CD4-positive, alpha-beta T cell (primary cell): ENCODE results near the gene SCAI. TPM values are rescaled to one million over a fixed set of nuclear protein-coding genes. Genes with fewer than 3 reads are reported as not detected.

Experiments used
- ATAC-seq: fragments of 200-7000 bp; cut with Tn5 transposase; one replicate; pipeline ENCODE4 v1.10.0; 2022; ENCODE audit warnings: mild to moderate bottlenecking; ENCODE audit not compliant: poor library complexity
- CTCF ChIA-PET: fragments of 350-600 bp; sonication (Branson Sonifier 250); formaldehyde crosslinking; loops from one replicate; lab custom pipeline; 2021; ENCODE audit warnings: antibody characterized with exemption, inconsistent platforms; lab: Charles Lee
- POLR2A ChIA-PET: fragments of 350-600 bp; sonication (Branson Sonifier 250); formaldehyde crosslinking; loops from one replicate; lab custom pipeline; 2021; ENCODE audit warnings: antibody characterized with exemption, inconsistent platforms; lab: Charles Lee
- DNase-seq, 14 experiments: peaks; one replicate each; pipeline ENCODE4 v3.0.0-alpha.2; 2013 to 2020; ENCODE audit warnings: mixed read lengths in 2 of 14
- H3K27ac ChIP-seq, 2 donors: one replicate each; pipeline versions ENCODE4 v1.5.1 to v1.7.0; 2013; ENCODE audit warnings: low read length in 2 of 2, low read depth in 1 of 2, mild to moderate bottlenecking in 1 of 2
- H3K27me3 ChIP-seq, 2 experiments: 1 replicate in 1 of 2; 2 replicates in 1 of 2; pipeline versions ENCODE4 v1.6.1 to v1.7.0; 2013; ENCODE audit warnings: low read length in 2 of 2, control low read depth in 1 of 2, mild to moderate bottlenecking in 1 of 2, moderate library complexity in 1 of 2; ENCODE audit not compliant: insufficient read depth in 2 of 2, control insufficient read depth in 1 of 2
- H3K36me3 ChIP-seq: one replicate; pipeline ENCODE4 v1.6.1; 2013; ENCODE audit warnings: low read length, control low read depth; ENCODE audit not compliant: insufficient read depth
- H3K4me1 ChIP-seq: one replicate; pipeline ENCODE4 v1.6.1; 2013; ENCODE audit warnings: low read length, control low read depth; ENCODE audit not compliant: insufficient read depth
- H3K4me3 ChIP-seq: one replicate; pipeline ENCODE4 v1.5.1; 2013; ENCODE audit warnings: mild to moderate bottlenecking, low read length, moderate library complexity
- H3K9me3 ChIP-seq, 2 experiments: 1 replicate in 1 of 2; 2 replicates in 1 of 2; pipeline versions ENCODE4 v1.6.1 to v1.7.0; 2013; ENCODE audit warnings: low read length in 2 of 2, mild to moderate bottlenecking in 2 of 2, control low read depth in 1 of 2, moderate library complexity in 1 of 2; ENCODE audit not compliant: control insufficient read depth in 1 of 2, insufficient read depth in 1 of 2
- H3K27ac Mint-ChIP-seq: one replicate; pipeline ENCODE4 v1.8.0; 2020; ENCODE audit warnings: mixed read lengths
- H3K27me3 Mint-ChIP-seq: one replicate; pipeline ENCODE4 v1.8.0; 2021; ENCODE audit warnings: mixed read lengths
- H3K36me3 Mint-ChIP-seq: one replicate; pipeline ENCODE4 v1.8.0; 2021; ENCODE audit warnings: low read depth, mixed read lengths
- H3K4me1 Mint-ChIP-seq: one replicate; pipeline ENCODE4 v1.8.0; 2021; ENCODE audit warnings: low read depth, mixed read lengths
- H3K4me3 Mint-ChIP-seq: one replicate; pipeline ENCODE4 v1.8.0; 2020; ENCODE audit warnings: mild to moderate bottlenecking, mixed read lengths
- H3K9me3 Mint-ChIP-seq: one replicate; pipeline ENCODE4 v1.8.0; 2020; ENCODE audit warnings: mixed read lengths
- CTCF ChIP-seq: fragments of 200-600 bp; IDR thresholded peaks from one replicate; pipeline ENCODE4 v1.8.0; 2022; ENCODE audit warnings: antibody characterized with exemption, mild to moderate bottlenecking
- intact Hi-C, 2 experiments: fragments of 100-400 bp; cut with DNase I in 1 of 2; cut with micrococcal nuclease in 1 of 2; formaldehyde crosslinking; loops; one replicate each; pipeline versions ENCODE4 v1.15.1 to v1.9.0; 2023 to 2025; cut with DNase I, micrococcal nuclease
- total RNA-seq, 174 experiments: library from RNA in 2 of 174; stranded (reverse) in 2 of 174; gene quantifications; one replicate each; pipeline ENCODE4 v1.2.3 and lab custom pipeline; 2021 to 2026

SCAI gene
- total RNA-seq, 2 experiments from 2014 or later, result 11.6 to 13.4 TPM

- Mint-ChIP-seq H3K4me3 (no peak overlapping the region), H3K27ac (peak overlapping the region; percentile 25), H3K36me3 (peaks cover 68% of the 10 kb centered on the region), H3K9me3 (no peaks in the 10 kb centered on the region), H3K4me1 (peaks cover 10% of the 10 kb centered on the region), H3K27me3 (no peaks in the 10 kb centered on the region)
- TF ChIP-seq CTCF, result no peak
- H3K4me1 ChIP-seq, result no peaks in the 10 kb centered on the region
- CTCF ChIA-PET, result no interaction called here
- POLR2A ChIA-PET, result no interaction called here
- no peak overlapping the region for H3K4me3 ChIP-seq
- no peak overlapping the region for H3K27ac ChIP-seq
- ATAC-seq (no peak), DNase-seq (no peak)
- no peaks in the 10 kb centered on the region for H3K27me3 ChIP-seq
- intact Hi-C loops, result no loop called here
- H3K9me3 ChIP-seq, result no peaks in the 10 kb centered on the region
- H3K36me3 ChIP-seq, result peaks cover 52% of the 10 kb centered on the region
These were observed 8.4 kb upstream of the SCAI start for GRCh38 chr9:125151730-125152129.

- ATAC-seq (no peak), DNase-seq (no peak)
- Mint-ChIP-seq H3K27ac (no peak overlapping the region), H3K27me3 (no peaks in the 10 kb centered on the region), H3K4me1 (peaks cover 17% of the 10 kb centered on the region), H3K9me3 (no peaks in the 10 kb centered on the region), H3K4me3 (no peak overlapping the region), H3K36me3 (peaks cover 65% of the 10 kb centered on the region)
- no peak overlapping the region for H3K27ac ChIP-seq
- H3K9me3 ChIP-seq, result no peaks in the 10 kb centered on the region
- no peaks in the 10 kb centered on the region for H3K27me3 ChIP-seq
- intact Hi-C loops, result no loop called here
- H3K4me3 ChIP-seq, result no peak overlapping the region
- no peak for TF ChIP-seq CTCF
- ChIA-PET CTCF (interaction anchor here (0.7 kb wide), 1 partner anchor 13 kb away, joined by 3 read pairs; no protein-coding TSS in a partner anchor), POLR2A (interaction anchor here (0.6 to 1.4 kb wide), 2 partner anchors 24 to 29 kb away, joined by 3 read pairs; no protein-coding TSS in a partner anchor)
- H3K4me1 ChIP-seq, result no peaks in the 10 kb centered on the region
- H3K36me3 ChIP-seq, result peaks cover 52% of the 10 kb centered on the region
These were observed 7.3 kb upstream of the SCAI start for GRCh38 chr9:125150349-125151245.

GRCh38 chr9:125147401-125147951 is 4.1 kb upstream of the SCAI start:
- intact Hi-C loops, result loop anchor here in 1 of 2 experiments (10.0 kb wide), 1 partner anchor 113 kb away; no protein-coding TSS in a partner anchor
- TF ChIP-seq CTCF, result no peak
- Mint-ChIP-seq H3K9me3 (no peaks in the 10 kb centered on the region), H3K4me1 (peaks cover 27% of the 10 kb centered on the region), H3K27ac (peak overlapping the region; percentile 76), H3K36me3 (peaks cover 39% of the 10 kb centered on the region), H3K27me3 (no peaks in the 10 kb centered on the region), H3K4me3 (no peak overlapping the region)
- ATAC-seq (no peak), DNase-seq (no peak)
- ChIA-PET CTCF (interaction anchor here (1.1 kb wide), 1 partner anchor 14 kb away, joined by 3 read pairs; no protein-coding TSS in a partner anchor), POLR2A (interaction anchor here (0.6 to 2.4 kb wide), 2 partner anchors 58 to 94 kb away, joined by 5 to 9 read pairs; partner anchors contain the start of gene HSPA5)
- Histone ChIP-seq H3K9me3 (no peaks in the 10 kb centered on the region), H3K4me3 (no peak overlapping the region), H3K27ac (no peak overlapping the region), H3K36me3 (peaks cover 31% of the 10 kb centered on the region), H3K4me1 (peaks cover 8% of the 10 kb centered on the region), H3K27me3 (no peaks in the 10 kb centered on the region)
